H7 (cell line): ENCODE results near the gene SUPT3H. TPM values are rescaled to one million over a fixed set of nuclear protein-coding genes. Genes with fewer than 3 reads are reported as not detected.

ENCODE experiments used
- DNase-seq: peaks from one replicate; pipeline ENCODE4 v3.0.0; 2012
- H3K27me3 ChIP-seq: 2 replicates; pipeline ENCODE4 v1.6.0; 2011; ENCODE audit warnings: mild to moderate bottlenecking, low read length; ENCODE audit not compliant: control insufficient read depth, insufficient read depth
- H3K36me3 ChIP-seq: replicated peaks from 2 replicates; pipeline ENCODE4 v1.5.1; 2011; ENCODE audit warnings: low read length; ENCODE audit not compliant: control insufficient read depth, insufficient read depth
- H3K4me3 ChIP-seq: 2 replicates; pipeline ENCODE4 v1.5.1; 2011; ENCODE audit warnings: low read depth, mild to moderate bottlenecking, control low read depth, low read length, moderate library complexity; ENCODE audit not compliant: insufficient read depth
- total RNA-seq: library from RNA; depleted of rRNA; stranded (reverse); fragments of >200 nt; shearing (Covaris generic); gene quantifications from 2 replicates; pipeline ENCODE4 v1.2.3, GENCODE V29; 2014

Gene SUPT3H
- total RNA-seq, 1 experiment from 2014 or later = 13.3 TPM

GRCh38 chr6:44800784-44801592, 576.7 kb downstream of the SUPT3H start:
- no peak for DNase-seq
- Histone ChIP-seq H3K36me3 (no peaks in the 10 kb centered on the region), H3K27me3 (no peaks in the 10 kb centered on the region), H3K4me3 (no peak overlapping the region)

- no peak overlapping the region for H3K4me3 ChIP-seq
- no peaks in the 10 kb centered on the region for H3K36me3 ChIP-seq
- no peaks in the 10 kb centered on the region for H3K27me3 ChIP-seq
- no peak for DNase-seq
Observed at GRCh38 chr6:44800171-44800783, 577.5 kb downstream of the SUPT3H start.

GRCh38 chr6:44797746-44798145, 580.0 kb downstream of the SUPT3H start:
- no peaks in the 10 kb centered on the region for H3K27me3 ChIP-seq
- no peaks in the 10 kb centered on the region for H3K36me3 ChIP-seq
- DNase-seq = no peak
- H3K4me3 ChIP-seq = no peak overlapping the region

GRCh38 chr6:44795326-44795725, 582.4 kb downstream of the SUPT3H start:
- Histone ChIP-seq H3K36me3 (no peaks in the 10 kb centered on the region), H3K27me3 (no peaks in the 10 kb centered on the region), H3K4me3 (no peak overlapping the region)
- no peak for DNase-seq

GRCh38 chr6:44789806-44790205, 587.9 kb downstream of the SUPT3H start:
- no peak for DNase-seq
- Histone ChIP-seq H3K27me3 (no peaks in the 10 kb centered on the region), H3K36me3 (no peaks in the 10 kb centered on the region), H3K4me3 (no peak overlapping the region)

GRCh38 chr6:44789061-44789460, 588.7 kb downstream of the SUPT3H start:
- DNase-seq = no peak
- H3K4me3 ChIP-seq = no peak overlapping the region
- no peaks in the 10 kb centered on the region for H3K27me3 ChIP-seq
- H3K36me3 ChIP-seq = no peaks in the 10 kb centered on the region

- Histone ChIP-seq H3K36me3 (no peaks in the 10 kb centered on the region), H3K27me3 (no peaks in the 10 kb centered on the region), H3K4me3 (no peak overlapping the region)
- DNase-seq = no peak
Observed at GRCh38 chr6:44788387-44788981, 589.2 kb downstream of the SUPT3H start.

- H3K4me3 ChIP-seq = no peak overlapping the region
- no peaks in the 10 kb centered on the region for H3K36me3 ChIP-seq
- DNase-seq = no peak
- H3K27me3 ChIP-seq = no peaks in the 10 kb centered on the region
Observed at GRCh38 chr6:44787254-44787834, 590.4 kb downstream of the SUPT3H start.

GRCh38 chr6:44785130-44785529, 592.6 kb downstream of the SUPT3H start:
- H3K36me3 ChIP-seq = no peaks in the 10 kb centered on the region
- no peak overlapping the region for H3K4me3 ChIP-seq
- H3K27me3 ChIP-seq = no peaks in the 10 kb centered on the region
- no peak for DNase-seq

GRCh38 chr6:44784195-44784594, 593.5 kb downstream of the SUPT3H start:
- DNase-seq = no peak
- H3K27me3 ChIP-seq = no peaks in the 10 kb centered on the region
- H3K4me3 ChIP-seq = no peak overlapping the region
- no peaks in the 10 kb centered on the region for H3K36me3 ChIP-seq

- Histone ChIP-seq H3K4me3 (no peak overlapping the region), H3K36me3 (no peaks in the 10 kb centered on the region), H3K27me3 (no peaks in the 10 kb centered on the region)
- DNase-seq = no peak
Observed at GRCh38 chr6:44782892-44783291, 594.8 kb downstream of the SUPT3H start.

- DNase-seq = no peak
- H3K36me3 ChIP-seq = no peaks in the 10 kb centered on the region
- H3K4me3 ChIP-seq = no peak overlapping the region
- no peaks in the 10 kb centered on the region for H3K27me3 ChIP-seq
Observed at GRCh38 chr6:44781912-44782597, 595.7 kb downstream of the SUPT3H start.

GRCh38 chr6:44780161-44780560, 597.6 kb downstream of the SUPT3H start:
- DNase-seq = no peak
- Histone ChIP-seq H3K36me3 (no peaks in the 10 kb centered on the region), H3K4me3 (no peak overlapping the region), H3K27me3 (no peaks in the 10 kb centered on the region)

GRCh38 chr6:44779130-44779826, 598.5 kb downstream of the SUPT3H start:
- Histone ChIP-seq H3K27me3 (no peaks in the 10 kb centered on the region), H3K4me3 (no peak overlapping the region), H3K36me3 (no peaks in the 10 kb centered on the region)
- DNase-seq = no peak
